OCI-LY3 (cell line): ENCODE measurements around the gene PPFIA3.

Experiments used
- EZH2phosphoT487 ChIP-seq: fragments of 200-600 bp; shearing (Covaris generic); IDR thresholded peaks from 2 replicates; pipeline ENCODE4 v1.6.1; 2018; ENCODE audit warnings: antibody characterized with exemption, mixed run types, low read depth
- TF ChIP-seq, protein P1 (sequence below): fragments of 200-600, 300-600 bp; sonication (generic); IDR thresholded peaks from 2 replicates; pipeline ENCODE4 v1.5.1; 2014; ENCODE audit warnings: antibody characterized with exemption, low read length, low read depth

DNA sequence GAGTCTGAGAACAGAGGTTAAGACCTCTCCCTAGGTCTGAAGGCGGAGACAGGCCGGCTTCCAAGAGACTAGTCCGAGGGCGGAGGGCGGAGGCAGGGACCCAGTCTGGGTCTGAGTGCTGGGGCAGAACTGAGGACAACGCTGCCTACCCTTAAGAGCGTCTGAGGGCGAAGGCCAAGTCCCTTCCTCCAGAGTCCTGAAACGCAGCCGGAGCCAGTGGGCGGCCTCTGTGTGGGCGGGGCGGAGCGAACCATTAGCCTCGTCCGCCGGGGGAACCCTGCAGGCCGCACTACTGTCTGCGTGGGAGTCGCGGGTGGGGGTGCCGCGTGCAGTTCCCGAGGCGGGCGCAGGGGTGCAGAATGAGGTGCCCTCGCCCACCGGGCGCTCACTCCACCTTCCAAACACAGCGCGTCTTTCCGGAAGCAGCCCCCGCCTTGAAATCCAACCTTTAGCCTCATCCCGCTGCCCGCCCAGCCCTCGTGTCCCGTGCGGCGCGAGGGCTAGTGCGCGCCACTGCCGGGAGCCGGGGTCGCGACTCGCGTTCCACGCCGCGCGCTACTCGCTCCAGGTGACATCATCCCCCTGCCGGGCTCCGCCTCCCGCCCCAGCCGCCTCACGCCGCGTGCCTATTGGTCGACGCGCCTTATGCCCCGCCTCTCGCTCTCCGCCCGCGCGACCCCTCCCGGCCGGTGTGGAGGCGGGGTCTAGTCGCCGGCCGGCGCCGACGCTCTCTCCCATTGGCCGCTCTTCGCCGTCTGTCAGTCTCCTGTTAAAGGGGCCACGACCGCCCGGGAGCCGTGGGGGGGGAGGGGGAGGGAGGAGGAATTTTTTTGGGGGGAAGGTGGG lies 556 bp upstream of the PPFIA3 start, which contains the start of gene C19orf73:
- TF ChIP-seq, protein P1, sequence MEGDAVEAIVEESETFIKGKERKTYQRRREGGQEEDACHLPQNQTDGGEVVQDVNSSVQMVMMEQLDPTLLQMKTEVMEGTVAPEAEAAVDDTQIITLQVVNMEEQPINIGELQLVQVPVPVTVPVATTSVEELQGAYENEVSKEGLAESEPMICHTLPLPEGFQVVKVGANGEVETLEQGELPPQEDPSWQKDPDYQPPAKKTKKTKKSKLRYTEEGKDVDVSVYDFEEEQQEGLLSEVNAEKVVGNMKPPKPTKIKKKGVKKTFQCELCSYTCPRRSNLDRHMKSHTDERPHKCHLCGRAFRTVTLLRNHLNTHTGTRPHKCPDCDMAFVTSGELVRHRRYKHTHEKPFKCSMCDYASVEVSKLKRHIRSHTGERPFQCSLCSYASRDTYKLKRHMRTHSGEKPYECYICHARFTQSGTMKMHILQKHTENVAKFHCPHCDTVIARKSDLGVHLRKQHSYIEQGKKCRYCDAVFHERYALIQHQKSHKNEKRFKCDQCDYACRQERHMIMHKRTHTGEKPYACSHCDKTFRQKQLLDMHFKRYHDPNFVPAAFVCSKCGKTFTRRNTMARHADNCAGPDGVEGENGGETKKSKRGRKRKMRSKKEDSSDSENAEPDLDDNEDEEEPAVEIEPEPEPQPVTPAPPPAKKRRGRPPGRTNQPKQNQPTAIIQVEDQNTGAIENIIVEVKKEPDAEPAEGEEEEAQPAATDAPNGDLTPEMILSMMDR = no peak
- no peak for TF ChIP-seq EZH2phosphoT487
